Measurements from ENCODE around the gene TRIP10. TPM values are rescaled to one million over a fixed set of nuclear protein-coding genes. Genes with fewer than 3 reads are reported as not detected.

Gene TRIP10
- total and polyA plus RNA-seq, 2 donors (not counting 1 experiment from before 2014, with no cell fraction given): 32.3 to 35.3 TPM

- no peak overlapping the region for H3K4me2 ChIP-seq (ENCODE audit: extremely low read depth, insufficient read depth, low read length)
- no peak overlapping the region for H3K27ac ChIP-seq (ENCODE audit: insufficient read depth, low read length)
- H3K27me3 ChIP-seq (ENCODE audit: control insufficient read depth, insufficient read depth, low read length): no peaks in the 10 kb centered on the region
- H3K4me1 ChIP-seq (ENCODE audit: control insufficient read depth, extremely low read depth, insufficient read depth, low read length): no peaks in the 10 kb centered on the region
- no peak overlapping the region for H3K4me3 ChIP-seq (replicated peaks in 1 of 4; ENCODE audit: control extremely low read depth in 1 of 4, insufficient read depth in 1 of 4, low read depth in 3 of 4, low read length in 4 of 4)
- no peaks in the 10 kb centered on the region for H3K79me2 ChIP-seq (ENCODE audit: control insufficient read depth, insufficient read depth, low read length)
- no peaks in the 10 kb centered on the region for H3K9me3 ChIP-seq (ENCODE audit: control insufficient read depth, insufficient read depth, low read depth, low read length)
- peak in 1 of 2 donors; percentile 36 for DNase-seq (ENCODE audit: low read depth in 2 of 2)
- H3K9ac ChIP-seq (ENCODE audit: insufficient read depth, low read length): no peak overlapping the region
- H3K36me3 ChIP-seq (ENCODE audit: control insufficient read depth, insufficient read depth, low read length): no peaks in the 10 kb centered on the region
- H2AFZ ChIP-seq (ENCODE audit: low read length): no peak overlapping the region
- TF ChIP-seq, protein P1, sequence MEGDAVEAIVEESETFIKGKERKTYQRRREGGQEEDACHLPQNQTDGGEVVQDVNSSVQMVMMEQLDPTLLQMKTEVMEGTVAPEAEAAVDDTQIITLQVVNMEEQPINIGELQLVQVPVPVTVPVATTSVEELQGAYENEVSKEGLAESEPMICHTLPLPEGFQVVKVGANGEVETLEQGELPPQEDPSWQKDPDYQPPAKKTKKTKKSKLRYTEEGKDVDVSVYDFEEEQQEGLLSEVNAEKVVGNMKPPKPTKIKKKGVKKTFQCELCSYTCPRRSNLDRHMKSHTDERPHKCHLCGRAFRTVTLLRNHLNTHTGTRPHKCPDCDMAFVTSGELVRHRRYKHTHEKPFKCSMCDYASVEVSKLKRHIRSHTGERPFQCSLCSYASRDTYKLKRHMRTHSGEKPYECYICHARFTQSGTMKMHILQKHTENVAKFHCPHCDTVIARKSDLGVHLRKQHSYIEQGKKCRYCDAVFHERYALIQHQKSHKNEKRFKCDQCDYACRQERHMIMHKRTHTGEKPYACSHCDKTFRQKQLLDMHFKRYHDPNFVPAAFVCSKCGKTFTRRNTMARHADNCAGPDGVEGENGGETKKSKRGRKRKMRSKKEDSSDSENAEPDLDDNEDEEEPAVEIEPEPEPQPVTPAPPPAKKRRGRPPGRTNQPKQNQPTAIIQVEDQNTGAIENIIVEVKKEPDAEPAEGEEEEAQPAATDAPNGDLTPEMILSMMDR (conservative IDR thresholded peaks at IDR 0.05 in 1 of 2, IDR thresholded peaks at IDR 0.05 in 1 of 2; ENCODE audit: low read depth in 1 of 2, low read length in 2 of 2): no peak
- TF ChIP-seq EZH2 (IDR thresholded peaks at IDR 0.05; ENCODE audit: low read length, missing control alignments): no peak
- H4K20me1 ChIP-seq (ENCODE audit: control insufficient read depth, extremely low read depth, insufficient read depth, low read length): no peaks in the 10 kb centered on the region
Measured at GRCh38 chr19:6723738-6724137, 15.7 kb upstream of the TRIP10 start.

DNA sequence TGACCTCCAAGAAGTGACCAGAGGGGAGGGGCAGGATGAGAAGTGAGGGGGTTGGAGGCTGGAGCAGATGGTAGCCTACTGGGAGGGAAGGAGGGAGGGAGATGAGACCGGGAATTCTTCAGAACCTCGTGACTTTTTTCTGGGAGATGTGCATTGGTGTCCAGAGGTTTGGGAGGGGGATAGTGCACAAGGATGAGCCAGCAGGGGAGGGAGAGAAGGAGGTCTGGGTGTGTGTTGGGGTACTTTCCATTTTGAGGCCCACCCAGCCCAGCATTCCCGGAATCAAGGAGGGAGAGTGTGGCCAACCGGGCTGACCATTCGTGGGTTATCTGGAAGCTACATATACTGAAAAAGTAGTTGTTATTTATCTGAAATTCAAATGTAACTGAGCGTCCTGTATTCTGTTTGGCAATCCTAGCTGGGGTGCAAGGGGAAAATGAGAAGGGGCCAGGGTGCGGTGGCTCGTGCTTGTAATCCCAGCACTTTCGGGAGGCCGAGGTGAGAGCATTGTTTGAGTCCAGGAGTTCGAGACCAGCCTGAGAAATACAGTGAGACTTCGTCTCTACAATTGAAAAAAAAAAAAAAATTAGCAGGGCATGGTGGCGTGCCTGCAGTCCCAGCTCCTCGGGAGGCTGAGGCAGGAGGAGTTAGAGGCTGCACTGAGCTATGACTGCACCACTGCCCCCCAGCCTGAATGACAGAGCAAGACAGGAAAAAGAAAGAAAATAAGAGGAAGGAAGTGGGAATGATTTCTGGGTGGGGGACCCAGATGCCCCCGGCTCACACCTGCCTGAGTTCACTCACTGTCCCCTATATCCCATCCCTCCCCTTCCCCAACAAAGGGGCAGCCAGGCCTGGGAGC, 14.6 kb upstream of the TRIP10 start:
- H3K79me2 ChIP-seq (ENCODE audit: control insufficient read depth, insufficient read depth, low read length): no peaks in the 10 kb centered on the region
- H2AFZ ChIP-seq (ENCODE audit: low read length): no peak overlapping the region
- H3K4me1 ChIP-seq (ENCODE audit: control insufficient read depth, extremely low read depth, insufficient read depth, low read length): no peaks in the 10 kb centered on the region
- no peak overlapping the region for H3K27ac ChIP-seq (ENCODE audit: insufficient read depth, low read length)
- TF ChIP-seq, protein P1 (conservative IDR thresholded peaks at IDR 0.05 in 1 of 2, IDR thresholded peaks at IDR 0.05 in 1 of 2; ENCODE audit: low read depth in 1 of 2, low read length in 2 of 2): no peak
- no peak for TF ChIP-seq EZH2 (IDR thresholded peaks at IDR 0.05; ENCODE audit: low read length, missing control alignments)
- H3K4me3 ChIP-seq (replicated peaks in 1 of 4; ENCODE audit: control extremely low read depth in 1 of 4, insufficient read depth in 1 of 4, low read depth in 3 of 4, low read length in 4 of 4): no peak overlapping the region
- no peak overlapping the region for H3K9ac ChIP-seq (ENCODE audit: insufficient read depth, low read length)
- H3K27me3 ChIP-seq (ENCODE audit: control insufficient read depth, insufficient read depth, low read length): no peaks in the 10 kb centered on the region
- H3K36me3 ChIP-seq (ENCODE audit: control insufficient read depth, insufficient read depth, low read length): no peaks in the 10 kb centered on the region
- no peaks in the 10 kb centered on the region for H3K9me3 ChIP-seq (ENCODE audit: control insufficient read depth, insufficient read depth, low read depth, low read length)
- H4K20me1 ChIP-seq (ENCODE audit: control insufficient read depth, extremely low read depth, insufficient read depth, low read length): no peaks in the 10 kb centered on the region
- no peak overlapping the region for H3K4me2 ChIP-seq (ENCODE audit: extremely low read depth, insufficient read depth, low read length)
- DNase-seq (ENCODE audit: low read depth in 2 of 2): no peak

DNA sequence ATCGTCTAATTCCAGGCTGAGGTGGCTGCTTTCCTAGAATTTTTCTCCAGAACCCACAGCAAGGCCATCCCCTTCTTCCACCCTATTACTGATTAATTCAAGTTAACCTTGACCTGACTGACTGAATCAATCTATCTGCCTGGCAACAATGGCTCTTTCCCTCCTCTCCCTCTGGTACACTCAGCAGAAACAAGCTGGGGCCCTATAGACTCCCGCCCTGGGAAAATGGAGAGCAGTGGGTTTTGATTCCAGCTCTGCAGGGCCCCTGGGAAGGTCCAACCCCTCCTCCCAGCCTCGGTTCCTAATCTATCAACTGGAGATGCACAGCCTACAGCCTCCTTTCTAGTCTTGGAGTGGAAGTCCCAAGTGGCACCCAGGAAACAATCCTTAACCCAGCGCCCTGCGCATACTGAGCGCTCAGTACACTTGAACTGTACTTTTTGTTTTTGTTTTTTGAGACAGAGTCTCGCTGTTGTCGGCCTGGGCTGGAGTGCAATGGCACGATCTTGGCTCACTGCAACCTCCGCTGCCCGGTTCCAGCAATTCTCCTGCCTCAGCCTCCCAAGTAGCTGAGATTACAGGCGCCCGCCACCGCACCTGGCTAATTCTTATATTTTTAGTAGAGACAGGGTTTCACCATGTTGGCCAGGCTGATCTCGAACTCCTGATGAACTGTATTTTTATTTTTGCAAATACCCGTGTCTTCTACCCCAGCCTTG, 13.8 kb upstream of the TRIP10 start:
- Histone ChIP-seq H3K4me1 (ENCODE audit: control insufficient read depth, extremely low read depth, insufficient read depth, low read length) (no peaks in the 10 kb centered on the region), H2AFZ (ENCODE audit: low read length) (no peak overlapping the region), H3K9me3 (ENCODE audit: control insufficient read depth, insufficient read depth, low read depth, low read length) (no peaks in the 10 kb centered on the region), H3K79me2 (ENCODE audit: control insufficient read depth, insufficient read depth, low read length) (no peaks in the 10 kb centered on the region), H3K9ac (ENCODE audit: insufficient read depth, low read length) (no peak overlapping the region), H3K27ac (ENCODE audit: insufficient read depth, low read length) (no peak overlapping the region), H3K27me3 (ENCODE audit: control insufficient read depth, insufficient read depth, low read length) (no peaks in the 10 kb centered on the region), H4K20me1 (ENCODE audit: control insufficient read depth, extremely low read depth, insufficient read depth, low read length) (no peaks in the 10 kb centered on the region), H3K4me3 (replicated peaks in 1 of 4; ENCODE audit: control extremely low read depth in 1 of 4, insufficient read depth in 1 of 4, low read depth in 3 of 4, low read length in 4 of 4) (no peak overlapping the region), H3K36me3 (ENCODE audit: control insufficient read depth, insufficient read depth, low read length) (no peaks in the 10 kb centered on the region), H3K4me2 (ENCODE audit: extremely low read depth, insufficient read depth, low read length) (no peak overlapping the region)
- TF ChIP-seq EZH2 (IDR thresholded peaks at IDR 0.05; ENCODE audit: low read length, missing control alignments): no peak
- TF ChIP-seq, protein P1 (conservative IDR thresholded peaks at IDR 0.05 in 1 of 2, IDR thresholded peaks at IDR 0.05 in 1 of 2; ENCODE audit: low read depth in 1 of 2, low read length in 2 of 2): no peak
- DNase-seq (ENCODE audit: low read depth in 2 of 2): no peak

Measured in fibroblast of lung (primary cell).